Lower leg skin (tissue), 4 donors: ENCODE measurements around the gene FZD2. TPM values are rescaled to one million over a fixed set of nuclear protein-coding genes. Genes with fewer than 3 reads are reported as not detected.
"Not testable (repeated sequence)": the region's sequence is repeated elsewhere in the genome, so short reads cannot be mapped to it uniquely, and the experiment has no call there.

ENCODE experiments used
- DNase-seq, 2 donors: peaks; one replicate each; pipeline ENCODE4 v3.0.0-alpha.2; 2019; ENCODE audit warnings: low spot score in 2 of 2
- H3K4me3 ChIP-seq: fragments of 200-600 bp; sonication (generic); 2 replicates; pipeline ENCODE4 v1.5.1; 2017; ENCODE audit warnings: mild to moderate bottlenecking, low read depth; ENCODE audit not compliant: poor library complexity, severe bottlenecking
- POLR2A ChIP-seq, 2 donors: fragments of 450-650 bp; IDR thresholded peaks; one replicate each; pipeline ENCODE4 v1.6.1; 2016 to 2017; ENCODE audit warnings: antibody characterized with exemption in 2 of 2, mild to moderate bottlenecking in 1 of 2, moderate library complexity in 1 of 2
- WGBS, 2 donors: methylation state at CpG; one replicate each; pipeline ENCODE4 v1.1.5; 2018; 5-methylcytosine and 5-hydroxymethylcytosine counted together
- intact Hi-C: fragments of 100-400 bp; cut with DNase I; formaldehyde crosslinking; loops from one replicate; pipeline ENCODE4 v1.15.0; 2023; ENCODE audit warnings: low total_unique reads
- total RNA-seq, 4 donors: library from RNA; depleted of rRNA; stranded (reverse); fragments of >200 nt; gene quantifications; one replicate each; pipeline ENCODE4 v1.1.0, GENCODE V29; 2016
- TF ChIP-seq, protein P1 (sequence below), 3 donors: fragments of 450-650 bp; IDR thresholded peaks; one replicate each; pipeline ENCODE4 v1.5.1; 2016; ENCODE audit warnings: antibody characterized with exemption in 3 of 3, mild to moderate bottlenecking in 3 of 3, moderate library complexity in 2 of 3

Gene FZD2
- total RNA-seq, 4 donors from 2014 or later, result 0.49 to 1.8 (median 0.89) TPM

DNA sequence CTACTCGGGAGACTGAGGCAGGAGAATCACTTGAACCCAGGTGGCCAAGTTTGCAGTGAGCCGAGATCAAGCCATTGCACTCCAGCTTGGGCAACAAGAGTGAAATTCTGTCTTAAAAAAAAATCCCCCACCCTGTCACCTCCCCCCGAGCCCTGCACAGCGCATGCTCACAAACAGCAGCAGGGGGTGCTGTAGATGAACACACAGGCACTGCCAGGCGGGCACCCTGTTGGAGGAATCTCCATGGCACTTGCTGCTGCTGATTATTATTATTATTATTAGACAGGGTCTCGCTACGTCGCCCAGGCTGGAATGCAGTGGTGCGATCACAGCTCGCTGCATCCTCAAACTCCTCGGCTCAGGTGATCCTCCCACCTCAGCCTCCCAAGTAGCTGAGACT is 24.6 kb downstream of the FZD2 start:
- intact Hi-C loops, result no loop called here
- TF ChIP-seq, protein P1, sequence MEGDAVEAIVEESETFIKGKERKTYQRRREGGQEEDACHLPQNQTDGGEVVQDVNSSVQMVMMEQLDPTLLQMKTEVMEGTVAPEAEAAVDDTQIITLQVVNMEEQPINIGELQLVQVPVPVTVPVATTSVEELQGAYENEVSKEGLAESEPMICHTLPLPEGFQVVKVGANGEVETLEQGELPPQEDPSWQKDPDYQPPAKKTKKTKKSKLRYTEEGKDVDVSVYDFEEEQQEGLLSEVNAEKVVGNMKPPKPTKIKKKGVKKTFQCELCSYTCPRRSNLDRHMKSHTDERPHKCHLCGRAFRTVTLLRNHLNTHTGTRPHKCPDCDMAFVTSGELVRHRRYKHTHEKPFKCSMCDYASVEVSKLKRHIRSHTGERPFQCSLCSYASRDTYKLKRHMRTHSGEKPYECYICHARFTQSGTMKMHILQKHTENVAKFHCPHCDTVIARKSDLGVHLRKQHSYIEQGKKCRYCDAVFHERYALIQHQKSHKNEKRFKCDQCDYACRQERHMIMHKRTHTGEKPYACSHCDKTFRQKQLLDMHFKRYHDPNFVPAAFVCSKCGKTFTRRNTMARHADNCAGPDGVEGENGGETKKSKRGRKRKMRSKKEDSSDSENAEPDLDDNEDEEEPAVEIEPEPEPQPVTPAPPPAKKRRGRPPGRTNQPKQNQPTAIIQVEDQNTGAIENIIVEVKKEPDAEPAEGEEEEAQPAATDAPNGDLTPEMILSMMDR (IDR thresholded peaks at IDR 0.05), result no peak
- no peak for TF ChIP-seq POLR2A (IDR thresholded peaks at IDR 0.05)
- WGBS, 2 donors, result 86 to 88% methylated on average over 11 of the region's 11 CpGs

DNA sequence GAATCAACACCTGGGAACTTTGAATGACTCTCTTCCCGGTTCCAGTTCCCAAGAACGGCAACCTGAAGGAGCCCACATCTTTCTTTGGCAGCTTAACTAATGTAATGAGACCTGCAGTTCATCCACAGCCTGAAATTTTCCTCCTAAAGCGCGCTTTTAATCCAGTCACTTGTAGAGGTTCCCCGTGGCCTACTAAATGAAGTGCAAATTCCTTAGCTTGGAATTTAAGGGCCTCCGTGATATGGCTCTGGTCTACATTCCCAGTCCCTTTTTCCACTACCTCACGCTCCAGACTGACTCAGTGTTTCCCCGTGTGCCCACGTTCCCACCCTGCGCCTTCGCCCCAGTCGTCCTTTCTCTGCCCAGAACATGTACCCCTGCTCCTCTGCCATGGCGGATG is 27.2 kb downstream of the FZD2 start:
- 79 to 92% methylated on average over 13 of the region's 13 CpGs for WGBS, 2 donors
- TF ChIP-seq POLR2A (IDR thresholded peaks at IDR 0.05), result no peak
- TF ChIP-seq, protein P1 (IDR thresholded peaks at IDR 0.05), result no peak
- no peak overlapping the region for H3K4me3 ChIP-seq
- intact Hi-C loops, result no loop called here
- DNase-seq, result no peak

More for the DNA sequence above, 24.6 kb downstream of the FZD2 start:
- no peak overlapping the region for H3K4me3 ChIP-seq
- no peak for DNase-seq

DNA sequence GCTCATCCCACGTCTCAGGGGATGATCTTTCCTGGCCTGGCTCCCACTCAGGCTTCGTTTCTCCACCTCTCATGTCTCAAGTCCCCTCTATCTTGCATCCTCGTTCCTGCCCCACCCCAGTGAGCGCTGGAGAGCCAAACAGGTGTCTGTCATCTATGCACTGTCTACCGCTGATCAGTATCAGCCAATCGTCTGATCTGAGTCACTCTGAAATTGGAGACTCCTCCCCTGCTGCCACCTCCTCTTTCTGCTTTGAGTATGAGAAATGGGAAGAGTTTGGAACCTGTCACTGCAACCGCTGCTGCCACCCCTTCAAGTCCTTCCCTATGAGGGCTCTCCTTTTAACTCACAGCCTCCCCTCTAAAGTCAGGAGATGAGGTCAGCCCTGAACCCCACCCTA is 28.0 kb downstream of the FZD2 start:
- DNase-seq, result no peak
- 71 to 72% methylated on average over 7 of the region's 7 CpGs for WGBS, 2 donors
- no peak for TF ChIP-seq POLR2A (IDR thresholded peaks at IDR 0.05)
- TF ChIP-seq, protein P1 (IDR thresholded peaks at IDR 0.05), result no peak
- H3K4me3 ChIP-seq, result no peak overlapping the region
- intact Hi-C loops, result no loop called here

DNA sequence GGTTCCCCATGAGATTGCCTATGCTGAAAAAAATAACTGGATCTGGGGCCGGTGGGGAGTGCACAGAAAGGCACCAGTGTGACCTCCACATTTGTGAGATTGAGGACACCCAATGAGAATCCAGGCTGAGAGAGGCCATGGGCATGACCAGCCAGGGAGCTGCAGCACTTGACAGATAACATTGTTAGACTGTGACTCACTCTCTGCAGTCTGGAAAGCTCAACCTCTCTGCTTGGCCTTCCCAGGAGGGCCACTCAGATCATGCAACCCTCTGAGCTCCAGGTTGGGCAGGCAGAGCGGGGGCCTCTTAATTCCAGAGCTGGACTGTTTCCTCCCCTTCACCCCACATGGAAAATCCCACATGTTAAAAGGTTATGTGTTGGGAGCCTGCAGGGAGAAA is 30.1 kb downstream of the FZD2 start:
- intact Hi-C loops, result no loop called here
- DNase-seq, result no peak
- H3K4me3 ChIP-seq, result no peak overlapping the region
- 25 to 42% methylated on average over 2 of the region's 2 CpGs for WGBS, 2 donors
- TF ChIP-seq POLR2A (IDR thresholded peaks at IDR 0.05), result no peak
- TF ChIP-seq, protein P1 (IDR thresholded peaks at IDR 0.05), result no peak

DNA sequence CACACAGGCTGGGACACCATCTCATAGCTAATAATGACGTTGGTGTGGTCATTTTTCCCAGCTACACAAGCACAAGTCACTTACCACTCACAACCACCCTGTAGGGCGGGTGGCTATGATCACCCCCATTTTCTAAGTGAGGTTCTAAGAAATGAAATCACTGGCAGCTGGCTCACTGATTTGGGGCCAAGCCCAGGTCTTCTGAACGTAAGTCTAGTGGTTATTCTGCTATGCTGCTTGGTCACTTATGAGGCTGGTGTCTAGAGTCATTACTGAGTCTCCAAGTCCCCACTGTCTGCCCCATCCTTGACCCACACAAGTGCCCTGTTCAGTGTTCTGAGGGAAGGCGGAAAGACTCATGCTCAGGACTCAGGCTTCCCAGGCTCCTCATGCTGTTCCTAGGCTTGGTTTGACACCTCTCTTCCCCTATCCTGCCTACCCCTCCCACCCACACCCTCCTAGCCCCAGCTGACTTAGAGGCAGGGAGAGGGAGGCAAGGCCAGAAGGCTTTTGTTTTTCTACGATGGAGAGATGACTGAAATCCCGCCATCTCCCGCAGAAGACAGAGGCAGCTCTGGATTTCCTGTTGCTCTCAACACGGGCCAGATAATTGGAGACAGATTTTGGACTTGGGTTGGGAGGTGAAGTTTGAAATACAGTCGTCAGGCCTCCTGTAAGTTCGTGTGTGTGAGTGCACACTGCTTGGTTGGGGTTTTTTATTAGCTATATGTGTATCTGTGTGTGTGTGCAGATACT is 32.2 kb downstream of the FZD2 start:
- intact Hi-C loops, result no loop called here
- TF ChIP-seq, protein P1 (IDR thresholded peaks at IDR 0.05), result no peak
- no peak for TF ChIP-seq POLR2A (IDR thresholded peaks at IDR 0.05)
- WGBS, 2 donors, result 57 to 63% methylated on average over 10 of the region's 10 CpGs
- H3K4me3 ChIP-seq, result no peak overlapping the region
- no peak for DNase-seq

DNA sequence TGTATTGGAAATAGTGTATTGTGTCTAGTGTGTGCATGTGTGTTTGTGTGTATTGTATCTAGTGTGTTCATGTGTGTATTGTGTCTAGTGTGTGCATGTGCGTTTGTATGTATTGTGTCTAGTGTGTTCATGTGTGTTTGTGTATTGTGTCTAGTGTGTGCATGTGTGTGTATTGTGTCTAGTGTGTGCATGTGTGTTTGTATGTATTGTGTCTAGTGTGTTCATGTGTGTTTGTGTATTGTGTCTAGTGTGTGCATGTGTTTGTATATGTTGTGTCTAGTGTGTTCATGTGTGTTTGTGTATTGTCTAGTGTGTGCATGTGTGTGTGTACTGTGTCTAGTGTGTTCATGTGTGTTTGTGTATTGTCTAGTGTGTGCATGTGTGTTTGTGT is 32.8 kb downstream of the FZD2 start:
- DNase-seq, intact Hi-C loops, H3K4me3 ChIP-seq: not testable (repeated sequence)
- WGBS, 2 donors, result 89 to 92% methylated on average over 1 of the region's 1 CpG
